Measurements from ENCODE around the gene SYN1. TPM values are rescaled to one million over a fixed set of nuclear protein-coding genes. Genes with fewer than 3 reads are reported as not detected.

Gene SYN1
- total RNA-seq, 4 donors from 2014 or later, result 0.27 TPM; not detected in 2

- Histone ChIP-seq H3K9me3 (no peaks in the 10 kb centered on the region), H3K4me3 (no peak overlapping the region), H3K27me3 (no peaks in the 10 kb centered on the region), H3K27ac (no peak overlapping the region), H3K4me1 (no peaks in the 10 kb centered on the region), H3K36me3 (peaks cover 0 to 26% of the 10 kb centered on the region in 2 donors)
- no peak for ATAC-seq
- TF ChIP-seq EP300 (IDR thresholded peaks at IDR 0.05) (no peak), POLR2A (IDR thresholded peaks at IDR 0.05) (no peak), POLR2AphosphoS5 (IDR thresholded peaks at IDR 0.05) (no peak), CTCF (IDR thresholded peaks at IDR 0.05) (no peak)
- 50% methylated on average over 1 of the region's 5 CpGs; no CpG with 5 or more reads in 1 of the 2 donors for WGBS, 2 donors (ENCODE audit: low coverage in 1 of 2)
Observed at GRCh38 chrX:47631676-47632075, 12.0 kb upstream of the SYN1 start.

- TF ChIP-seq CTCF (IDR thresholded peaks at IDR 0.05) (no peak), POLR2A (IDR thresholded peaks at IDR 0.05) (no peak), EP300 (IDR thresholded peaks at IDR 0.05) (no peak), POLR2AphosphoS5 (IDR thresholded peaks at IDR 0.05) (no peak)
- Histone ChIP-seq H3K27me3 (no peaks in the 10 kb centered on the region), H3K36me3 (peaks cover 0 to 6% of the 10 kb centered on the region in 2 donors), H3K9me3 (no peaks in the 10 kb centered on the region), H3K4me1 (no peaks in the 10 kb centered on the region), H3K4me3 (peak within 1 kb of the TSS in 1 of 2 donors; percentile 12), H3K27ac (no peak within 1 kb of the TSS)
- ATAC-seq, result peak; percentile 17
- 42 to 66% methylated on average over 2 to 3 of the region's 14 CpGs for WGBS, 2 donors (ENCODE audit: low coverage in 1 of 2)
Observed at GRCh38 chrX:47629419-47630200, 10.0 kb upstream of the SYN1 start, which contains the start of gene CFP. Gene CFP (minus strand): TSS chrX:47629930. CDS start chrX:47629844, 86 bp downstream.

GRCh38 chrX:47628982-47629381 is 9.3 kb upstream of the SYN1 start:
- no peak for TF ChIP-seq POLR2AphosphoS5 (IDR thresholded peaks at IDR 0.05)
- no peak for TF ChIP-seq EP300 (IDR thresholded peaks at IDR 0.05)
- no peak for TF ChIP-seq POLR2A (IDR thresholded peaks at IDR 0.05)
- no peak for TF ChIP-seq CTCF (IDR thresholded peaks at IDR 0.05)
- no peak overlapping the region for H3K27ac ChIP-seq
- no peaks in the 10 kb centered on the region for H3K27me3 ChIP-seq
- 60% methylated on average over 1 of the region's 1 CpG; no CpG with 5 or more reads in 1 of the 2 donors for WGBS, 2 donors (ENCODE audit: low coverage in 1 of 2)
- peaks cover 0 to under 1% (median 0%) of the 10 kb centered on the region in 3 donors for H3K4me1 ChIP-seq
- ATAC-seq, result no peak
- no peak overlapping the region for H3K4me3 ChIP-seq
- H3K36me3 ChIP-seq, result no peaks in the 10 kb centered on the region
- no peaks in the 10 kb centered on the region for H3K9me3 ChIP-seq

GRCh38 chrX:47625365-47625764 is 5.7 kb upstream of the SYN1 start:
- Histone ChIP-seq H3K9me3 (no peaks in the 10 kb centered on the region), H3K4me3 (no peak overlapping the region), H3K36me3 (no peaks in the 10 kb centered on the region), H3K27ac (no peak overlapping the region), H3K4me1 (peaks cover 0 to 7% (median 0%) of the 10 kb centered on the region in 3 donors), H3K27me3 (peaks cover 7% of the 10 kb centered on the region)
- no peak for TF ChIP-seq EP300 (IDR thresholded peaks at IDR 0.05)
- no peak for TF ChIP-seq POLR2A (IDR thresholded peaks at IDR 0.05)
- no peak for TF ChIP-seq POLR2AphosphoS5 (IDR thresholded peaks at IDR 0.05)
- no peak for TF ChIP-seq CTCF (IDR thresholded peaks at IDR 0.05)
- ATAC-seq, result no peak
- WGBS, 2 donors (ENCODE audit: low coverage in 1 of 2), result 50% methylated on average over 2 of the region's 2 CpGs; no CpG with 5 or more reads in 1 of the 2 donors
